OCI-LY7 (cell line): ENCODE measurements around the gene ZNF750. TPM values are rescaled to one million over a fixed set of nuclear protein-coding genes. Genes with fewer than 3 reads are reported as not detected.

Source experiments
- BruUV-seq: library from RNA; stranded (reverse); fragments of 400-500 nt; replicated peaks from 2 replicates; lab custom pipeline; 2021; lab: Mats Ljungman, UMichigan
- CTCF ChIA-PET: fragments of 300-600 bp; sonication (Branson Sonifier 250); formaldehyde crosslinking; loops from one replicate; lab custom pipeline; 2022; ENCODE audit warnings: antibody characterized with exemption; ENCODE audit not compliant: unreplicated experiment; lab: Charles Lee
- POLR2A ChIA-PET: fragments of 300-600 bp; sonication (Branson Sonifier 250); formaldehyde crosslinking; loops from one replicate; lab custom pipeline; 2022; ENCODE audit warnings: antibody characterized with exemption; lab: Charles Lee
- DNase-seq: peaks from one replicate; pipeline ENCODE4 v3.0.0-alpha.2; 2015; ENCODE audit warnings: low spot score
- H2AFZ ChIP-seq: fragments of 200-600 bp; sonication (generic), shearing (Covaris generic); 2 replicates; pipeline ENCODE4 v1.6.1; 2014; ENCODE audit warnings: mild to moderate bottlenecking, antibody characterized with exemption, low read length, moderate library complexity
- H3K27ac ChIP-seq: fragments of 200-600 bp; sonication (generic); 2 replicates; pipeline ENCODE4 v1.5.1; 2014; ENCODE audit warnings: mixed run types, low read depth, mild to moderate bottlenecking, moderate library complexity, low read length, inconsistent platforms; ENCODE audit not compliant: poor library complexity, severe bottlenecking
- H3K36me3 ChIP-seq: fragments of 200-600 bp; sonication (generic); 2 replicates; pipeline ENCODE4 v1.6.1; 2014; ENCODE audit warnings: mild to moderate bottlenecking, antibody characterized with exemption, low read length, moderate library complexity, mixed read lengths; ENCODE audit not compliant: insufficient read depth
- H3K4me1 ChIP-seq: fragments of 200-600 bp; sonication (generic); 2 replicates; pipeline ENCODE4 v1.5.1; 2014; ENCODE audit warnings: mild to moderate bottlenecking, low read length; ENCODE audit not compliant: insufficient read depth, poor library complexity, severe bottlenecking
- H3K4me2 ChIP-seq: fragments of 200-600 bp; sonication (generic); 2 replicates; pipeline ENCODE4 v1.6.1; 2014; ENCODE audit warnings: mild to moderate bottlenecking, low read length
- H3K4me3 ChIP-seq: fragments of 200-600 bp; sonication (generic); 2 replicates; pipeline ENCODE4 v1.5.1; 2014; ENCODE audit warnings: mild to moderate bottlenecking, low read depth, low read length; ENCODE audit not compliant: poor library complexity, severe bottlenecking
- H3K79me2 ChIP-seq: fragments of 200-600 bp; sonication (generic); 2 replicates; pipeline ENCODE4 v1.6.1; 2016; ENCODE audit warnings: low read depth, mild to moderate bottlenecking, low read length, moderate library complexity, mixed read lengths; ENCODE audit not compliant: insufficient read depth
- H3K9me2 ChIP-seq: fragments of 200-600 bp; sonication (generic); 2 replicates; pipeline ENCODE4 v1.6.1; 2016; ENCODE audit warnings: mild to moderate bottlenecking, low read length, mixed read lengths; ENCODE audit not compliant: insufficient read depth
- H3K9me3 ChIP-seq: fragments of 200-600 bp; sonication (generic); 2 replicates; pipeline ENCODE4 v1.6.1; 2014; ENCODE audit warnings: mild to moderate bottlenecking, mixed run types, low read length, mixed read lengths
- H4K20me1 ChIP-seq: fragments of 200-600 bp; sonication (generic); 2 replicates; pipeline ENCODE4 v1.6.1; 2014; ENCODE audit warnings: mild to moderate bottlenecking, antibody characterized with exemption, low read length, moderate library complexity, mixed read lengths; ENCODE audit not compliant: insufficient read depth
- CTCF ChIP-seq: fragments of 200-600 bp; sonication (generic); conservative IDR thresholded peaks from 2 replicates; pipeline ENCODE4 v1.5.1; 2014; ENCODE audit warnings: mild to moderate bottlenecking, antibody characterized with exemption, low read length, moderate library complexity, mixed read lengths
- EZH2phosphoT487 ChIP-seq: fragments of 200-600 bp; sonication (generic); IDR thresholded peaks from 2 replicates; pipeline ENCODE4 v1.6.1; 2018; ENCODE audit warnings: low read depth, borderline replicate concordance, mild to moderate bottlenecking, mixed run types, antibody characterized with exemption, low read length, moderate library complexity, mixed read lengths
- intact Hi-C: fragments of 100-400 bp; cut with micrococcal nuclease; formaldehyde crosslinking; loops from one replicate; pipeline ENCODE4 v1.10.0; 2022; ENCODE audit not compliant: unreplicated experiment
- total RNA-seq, 2 experiments: library from RNA; depleted of rRNA in 1 of 2; stranded (reverse); fragments of >200 nt in 1 of 2; shearing (Covaris generic) in 1 of 2; gene quantifications; 2 replicates each; pipeline ENCODE4 v1.2.3, GENCODE V29; 2014 to 2022

The ZNF750 gene
- total RNA-seq, 2 experiments from 2014 or later, result not detected

- Histone ChIP-seq H3K36me3 (peaks cover 22% of the 10 kb centered on the region; the same call in 1 of the 2 replicates), H3K4me1 (peaks cover 42% of the 10 kb centered on the region), H4K20me1 (peaks cover 8% of the 10 kb centered on the region; the same call in 1 of the 2 replicates), H3K79me2 (no peaks in the 10 kb centered on the region), H3K4me3 (no peak overlapping the region), H3K4me2 (no peak overlapping the region), H2AFZ (no peak overlapping the region), H3K9me2 (no peaks in the 10 kb centered on the region), H3K9me3 (no peaks in the 10 kb centered on the region), H3K27ac (no peak overlapping the region)
- intact Hi-C loops, result no loop called here
- no peak for DNase-seq
- TF ChIP-seq EZH2phosphoT487 (no peak), CTCF (no peak)
- BruUV-seq, result no TSS peak
- ChIA-PET POLR2A (interaction anchor here (0.6 kb wide), 1 partner anchor 34 kb away, joined by 3 read pairs; no protein-coding TSS in a partner anchor), CTCF (no interaction called here)
Observed at GRCh38 chr17:82858376-82859126, 18.7 kb upstream of the ZNF750 start.

- Histone ChIP-seq H3K27ac (no peak overlapping the region), H3K9me2 (no peaks in the 10 kb centered on the region), H3K4me2 (no peak overlapping the region), H4K20me1 (no peaks in the 10 kb centered on the region), H3K9me3 (no peaks in the 10 kb centered on the region), H3K4me3 (no peak overlapping the region), H3K36me3 (peaks cover 16% of the 10 kb centered on the region; the same call in 1 of the 2 replicates), H2AFZ (no peak overlapping the region), H3K79me2 (no peaks in the 10 kb centered on the region), H3K4me1 (peaks cover 23% of the 10 kb centered on the region)
- no peak for DNase-seq
- TF ChIP-seq CTCF (no peak), EZH2phosphoT487 (no peak)
- intact Hi-C loops, result no loop called here
- ChIA-PET POLR2A (interaction anchor here (0.6 kb wide), 1 partner anchor 242 kb away, joined by 3 read pairs; no protein-coding TSS in a partner anchor), CTCF (no interaction called here)
- no TSS peak for BruUV-seq
Observed at GRCh38 chr17:82856361-82856760, 16.5 kb upstream of the ZNF750 start.

GRCh38 chr17:82854226-82854625 lies 14.4 kb upstream of the ZNF750 start:
- TF ChIP-seq CTCF (no peak), EZH2phosphoT487 (no peak)
- H3K4me1 ChIP-seq, result peaks cover 11% of the 10 kb centered on the region
- no TSS peak for BruUV-seq
- POLR2A ChIA-PET, result interaction anchor here (0.8 to 1.3 kb wide), 2 partner anchors 10 to 11 kb away, joined by 3 to 5 read pairs; no protein-coding TSS in a partner anchor
- DNase-seq, result no peak
- no peak overlapping the region for H3K27ac ChIP-seq
- no peak overlapping the region for H2AFZ ChIP-seq
- no peaks in the 10 kb centered on the region for H3K9me2 ChIP-seq
- H4K20me1 ChIP-seq, result no peaks in the 10 kb centered on the region
- peaks cover 29% of the 10 kb centered on the region for H3K36me3 ChIP-seq
- no peaks in the 10 kb centered on the region for H3K79me2 ChIP-seq
- H3K4me3 ChIP-seq, result no peak overlapping the region
- CTCF ChIA-PET, result interaction anchor here (1.0 kb wide), 1 partner anchor 9 kb away, joined by 3 read pairs; no protein-coding TSS in a partner anchor
- H3K9me3 ChIP-seq, result no peaks in the 10 kb centered on the region
- H3K4me2 ChIP-seq, result no peak overlapping the region
- intact Hi-C loops, result no loop called here
